Ammon's horn (tissue), 1 donor: Measurements from ENCODE around the gene EHMT2.
"Not testable (repeated sequence)": the region's sequence is repeated elsewhere in the genome, so short reads cannot be mapped to it uniquely, and the experiment has no call there.

Experiments
- DNase-seq: peaks from one replicate; pipeline ENCODE4 v3.0.0-alpha.2; 2016; ENCODE audit warnings: low spot score

Gene EHMT2

GRCh38 chr6:31897612-31898382 lies at the start of gene EHMT2:
Gene EHMT2 (minus strand): TSS chr6:31897698. CDS start chr6:31897677, 21 bp downstream.
- peak; percentile 94 for DNase-seq

GRCh38 chr6:31947070-31947675 lies 49.7 kb upstream of the EHMT2 start:
- no peak for DNase-seq

DNA sequence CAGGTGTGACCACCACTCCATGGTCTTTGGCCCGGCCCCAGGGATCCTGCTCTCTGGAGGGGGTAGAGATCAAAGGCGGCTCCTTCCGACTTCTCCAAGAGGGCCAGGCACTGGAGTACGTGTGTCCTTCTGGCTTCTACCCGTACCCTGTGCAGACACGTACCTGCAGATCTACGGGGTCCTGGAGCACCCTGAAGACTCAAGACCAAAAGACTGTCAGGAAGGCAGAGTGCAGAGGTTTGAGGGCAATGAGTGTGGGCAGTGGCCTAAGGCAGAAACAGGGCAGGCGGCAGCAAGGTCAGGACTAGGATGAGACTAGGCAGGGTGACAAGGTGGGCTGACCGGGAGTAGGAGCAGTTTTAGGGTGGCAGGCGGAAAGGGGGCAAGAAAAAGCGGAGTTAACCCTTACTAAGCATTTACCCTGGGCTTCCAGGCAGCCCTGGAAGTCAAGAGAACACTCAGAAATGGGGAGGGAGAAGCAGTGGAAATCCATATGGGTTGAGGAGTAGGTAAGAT lies 48.9 kb upstream of the EHMT2 start:
- DNase-seq, result no peak

GRCh38 chr6:31945507-31946369 lies 48.2 kb upstream of the EHMT2 start, which contains the start of gene CFB:
Gene CFB (plus strand): TSS chr6:31946095. CDS start chr6:31946222, 127 bp downstream.
- DNase-seq, result peak; percentile 17

DNA sequence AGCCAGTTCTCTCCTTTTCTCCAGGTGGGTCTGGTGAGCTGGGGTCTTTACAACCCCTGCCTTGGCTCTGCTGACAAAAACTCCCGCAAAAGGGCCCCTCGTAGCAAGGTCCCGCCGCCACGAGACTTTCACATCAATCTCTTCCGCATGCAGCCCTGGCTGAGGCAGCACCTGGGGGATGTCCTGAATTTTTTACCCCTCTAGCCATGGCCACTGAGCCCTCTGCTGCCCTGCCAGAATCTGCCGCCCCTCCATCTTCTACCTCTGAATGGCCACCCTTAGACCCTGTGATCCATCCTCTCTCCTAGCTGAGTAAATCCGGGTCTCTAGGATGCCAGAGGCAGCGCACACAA lies 47.6 kb upstream of the EHMT2 start:
- no peak for DNase-seq

GRCh38 chr6:31943742-31944141 lies 46.2 kb upstream of the EHMT2 start:
- no peak for DNase-seq

DNA sequence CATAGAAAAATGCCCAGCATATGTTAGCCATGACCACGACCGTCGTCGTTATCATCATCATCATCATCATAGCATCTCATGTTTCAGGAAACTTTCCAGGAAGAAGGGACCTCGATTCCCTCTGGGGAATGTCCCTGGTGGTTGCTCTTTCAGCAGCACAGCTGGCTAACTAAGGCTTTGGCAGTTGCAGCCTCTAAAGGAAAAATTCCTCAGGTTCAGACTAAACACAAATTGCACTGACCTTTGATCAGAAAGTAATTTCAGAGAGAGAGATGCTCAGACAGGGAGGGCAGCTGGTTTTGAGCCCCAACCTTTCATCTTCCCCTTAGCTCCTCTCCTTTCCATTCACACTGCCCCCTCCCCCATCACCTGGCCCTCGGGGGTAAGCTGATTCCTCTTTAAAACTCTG lies 42.8 kb upstream of the EHMT2 start:
- no peak for DNase-seq

- no peak for DNase-seq
Observed at GRCh38 chr6:31935823-31936222, 38.3 kb upstream of the EHMT2 start.

GRCh38 chr6:31935021-31935420 lies 37.5 kb upstream of the EHMT2 start:
- no peak for DNase-seq

- DNase-seq, result no peak
Observed at GRCh38 chr6:31933537-31933936, 36.0 kb upstream of the EHMT2 start.

GRCh38 chr6:31932137-31932536 lies 34.6 kb upstream of the EHMT2 start:
- DNase-seq, result not testable (repeated sequence)

- no peak for DNase-seq
Observed at GRCh38 chr6:31930962-31931361, 33.5 kb upstream of the EHMT2 start.

GRCh38 chr6:31928672-31928939 lies 31.1 kb upstream of the EHMT2 start:
- DNase-seq, result no peak

GRCh38 chr6:31927863-31928671 lies 30.6 kb upstream of the EHMT2 start:
- DNase-seq, result no peak

- DNase-seq, result no peak
Observed at GRCh38 chr6:31927242-31927862, 29.9 kb upstream of the EHMT2 start, which contains the start of gene C2. Gene C2 (plus strand): TSS chr6:31927717. CDS start chr6:31927753, 36 bp downstream.

DNA sequence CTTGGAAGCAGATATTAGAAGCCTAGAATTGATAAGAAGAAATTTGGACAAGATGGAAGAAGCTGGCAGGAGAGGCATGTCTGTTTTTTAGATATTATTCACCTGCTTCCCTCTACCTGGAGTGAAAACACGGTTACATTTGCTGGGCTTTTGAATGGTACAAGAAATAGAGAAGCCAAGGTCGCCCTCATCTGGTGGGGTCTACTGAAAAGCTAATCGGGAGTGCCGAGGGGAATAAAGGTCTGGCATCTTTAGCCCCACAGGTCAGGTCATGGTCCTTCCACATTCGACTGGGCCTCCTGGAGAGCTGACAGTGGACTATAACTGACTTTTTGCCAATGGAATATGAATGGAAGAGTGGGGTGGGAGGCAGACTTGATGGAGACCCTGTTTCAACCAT lies 25.4 kb upstream of the EHMT2 start:
- no peak for DNase-seq

DNA sequence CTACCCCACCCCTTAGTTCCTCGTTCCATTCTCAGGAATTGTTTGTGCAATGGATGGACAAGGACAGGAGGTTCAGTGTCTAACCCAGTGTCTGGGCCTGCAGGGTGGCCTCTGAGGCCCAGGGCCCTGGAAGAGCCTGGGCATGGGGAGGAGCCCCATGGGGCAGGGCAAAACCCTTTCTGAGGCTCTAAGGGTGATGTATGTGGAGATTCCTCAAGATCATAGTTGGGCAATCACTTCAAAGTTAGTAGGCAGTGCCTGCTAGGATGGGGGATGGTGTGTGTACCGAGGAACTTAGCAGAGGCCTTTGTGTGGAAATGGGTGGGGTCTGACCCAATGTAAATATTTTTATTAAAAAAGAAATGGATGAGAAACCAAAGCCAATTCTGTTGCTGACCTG lies 23.3 kb upstream of the EHMT2 start:
- no peak for DNase-seq

DNA sequence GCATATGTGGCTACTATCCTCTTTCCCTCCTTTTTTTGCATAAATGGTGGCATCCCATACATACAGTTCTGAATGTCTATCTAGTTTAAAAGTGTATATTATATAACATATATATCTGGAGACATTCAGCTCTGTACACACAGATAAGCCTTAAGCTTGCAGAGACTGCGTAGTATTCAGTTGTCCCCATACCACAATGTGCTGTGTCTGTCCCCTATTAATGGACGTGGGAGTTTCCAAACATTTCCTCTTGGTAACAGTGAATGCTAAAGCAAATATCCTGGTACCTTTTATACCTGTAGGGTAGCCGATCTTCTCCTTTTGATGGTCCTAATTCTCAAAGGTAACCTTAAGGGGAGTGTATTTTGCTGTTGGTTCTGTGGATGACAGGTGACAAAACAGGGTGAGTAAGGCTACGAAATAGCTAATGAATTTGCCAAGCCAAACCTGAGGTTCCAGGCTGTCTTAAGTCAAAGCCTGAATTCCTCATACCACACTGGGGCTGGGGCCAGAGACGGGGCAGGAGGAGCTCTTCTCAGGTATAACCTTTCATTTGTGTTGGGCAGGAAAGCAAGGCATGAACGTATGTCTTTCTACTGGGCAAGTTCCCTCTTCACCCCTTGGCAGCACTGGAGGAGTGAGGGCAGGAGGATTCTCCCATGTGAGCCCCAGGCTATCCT lies 22.3 kb upstream of the EHMT2 start:
- no peak for DNase-seq

- DNase-seq, result no peak
Observed at GRCh38 chr6:31918069-31918720, 20.7 kb upstream of the EHMT2 start.

- DNase-seq, result no peak
Observed at GRCh38 chr6:31915756-31916155, 18.3 kb upstream of the EHMT2 start.
